Measurements from ENCODE around the gene DYRK1A. TPM values are rescaled to one million over a fixed set of nuclear protein-coding genes. Genes with fewer than 3 reads are reported as not detected.
A peak's percentile ranks its signal among the peaks of the same experiment; 100 is the strongest.
"Not testable (repeated sequence)": the region's sequence is repeated elsewhere in the genome, so short reads cannot be mapped to it uniquely, and the experiment has no call there.

Gene DYRK1A
- total RNA-seq, 2 experiments from 2014 or later, result 49.8 to 51.4 TPM

DNA sequence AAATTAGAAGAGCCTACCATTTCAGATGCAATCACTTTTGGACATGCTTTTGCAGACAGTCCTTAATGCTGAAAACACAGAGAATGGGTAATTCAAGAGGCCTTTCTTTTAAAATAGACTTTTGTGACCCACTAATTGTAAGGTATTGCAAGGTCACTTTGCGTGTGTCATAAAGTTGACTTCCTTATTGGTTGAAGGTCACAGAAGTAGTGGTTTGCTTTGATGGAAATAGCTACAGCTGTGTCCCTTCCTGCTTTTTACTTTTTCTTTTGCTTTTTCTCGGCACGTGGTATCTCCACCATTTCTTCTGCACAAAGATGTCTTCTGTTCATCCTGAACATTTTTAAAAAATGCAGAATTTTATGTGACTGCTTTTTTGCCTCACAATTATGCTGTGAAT, 146.8 kb downstream of the DYRK1A start:
- Mint-ChIP-seq H3K4me3 (no peak overlapping the region), H3K36me3 (ENCODE audit: low read depth) (peaks cover 45% of the 10 kb centered on the region), H3K4me1 (ENCODE audit: low read depth) (peaks cover 8% of the 10 kb centered on the region), H3K9me3 (no peaks in the 10 kb centered on the region), H3K27ac (no peak overlapping the region), H3K27me3 (ENCODE audit: low read depth) (no peaks in the 10 kb centered on the region)
- intact Hi-C loops (cut with micrococcal nuclease), result no loop called here
- CTCF ChIA-PET, result no interaction called here
- no peak for DNase-seq

DNA sequence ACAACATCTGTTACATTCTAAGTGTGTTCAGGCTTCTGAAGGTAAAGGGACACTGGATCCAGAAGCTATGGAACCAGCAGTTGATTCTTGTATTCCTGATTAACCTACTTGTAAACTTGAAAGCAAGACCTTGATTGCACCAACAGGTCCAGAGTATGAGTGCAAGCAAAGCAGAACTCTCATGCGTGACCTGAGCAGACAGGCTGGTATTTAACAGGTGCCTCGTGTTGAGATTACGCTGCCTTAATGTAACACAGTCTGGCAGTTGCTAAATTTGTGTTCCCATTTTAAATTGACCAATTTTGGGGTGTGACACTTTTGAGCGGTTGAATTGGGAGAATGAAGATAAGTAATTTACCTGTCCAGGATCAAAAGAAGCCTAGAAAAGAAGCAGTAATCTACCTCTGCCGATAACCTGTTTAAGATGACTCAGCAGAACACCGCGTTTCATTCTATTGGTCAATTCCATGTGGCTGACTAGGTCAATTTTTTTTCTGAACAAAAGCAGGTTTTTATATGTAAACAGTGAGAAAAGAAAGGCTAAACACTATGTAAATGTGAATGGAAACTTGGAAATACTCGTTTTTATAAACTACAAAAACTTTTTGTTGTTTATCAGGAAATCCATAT, 147.6 kb downstream of the DYRK1A start:
- H3K4me3 Mint-ChIP-seq, result no peak overlapping the region
- peak overlapping the region; percentile 73 for H3K27ac Mint-ChIP-seq
- H3K36me3 Mint-ChIP-seq (ENCODE audit: low read depth), result peaks cover 45% of the 10 kb centered on the region

DNA sequence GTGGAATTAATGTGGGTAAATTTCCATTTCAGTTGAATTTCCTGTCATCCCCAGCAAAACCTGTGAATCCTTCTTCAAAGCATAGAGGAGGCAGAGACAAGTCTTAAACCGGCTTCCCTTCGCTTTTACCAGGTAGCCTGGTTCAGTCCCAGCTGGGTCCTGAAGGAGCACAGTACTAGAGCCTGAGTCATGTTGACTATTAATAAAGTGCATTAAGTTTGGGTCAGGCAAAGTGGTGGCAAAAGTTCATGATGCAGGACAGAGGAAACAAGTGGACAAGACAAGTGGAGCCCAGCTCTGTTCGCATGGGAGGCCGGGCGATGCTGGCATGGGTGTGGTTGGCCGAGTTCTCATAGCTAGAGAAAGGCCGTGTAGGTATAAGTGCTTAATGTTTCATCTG, 150.4 kb downstream of the DYRK1A start:
- Mint-ChIP-seq H3K27me3 (ENCODE audit: low read depth) (no peaks in the 10 kb centered on the region), H3K4me3 (no peak overlapping the region), H3K27ac (peak overlapping the region; percentile 33), H3K36me3 (ENCODE audit: low read depth) (peaks cover 26% of the 10 kb centered on the region), H3K4me1 (ENCODE audit: low read depth) (peaks cover 4% of the 10 kb centered on the region), H3K9me3 (no peaks in the 10 kb centered on the region)
- CTCF ChIA-PET, result no interaction called here
- intact Hi-C loops (cut with micrococcal nuclease), result no loop called here
- DNase-seq, result no peak

More for the DNA sequence above, 147.6 kb downstream of the DYRK1A start:
- Mint-ChIP-seq H3K27me3 (ENCODE audit: low read depth) (no peaks in the 10 kb centered on the region), H3K4me1 (ENCODE audit: low read depth) (peaks cover 8% of the 10 kb centered on the region), H3K9me3 (no peaks in the 10 kb centered on the region)
- no peak for DNase-seq
- CTCF ChIA-PET, result no interaction called here
- intact Hi-C loops (cut with micrococcal nuclease), result no loop called here

DNA sequence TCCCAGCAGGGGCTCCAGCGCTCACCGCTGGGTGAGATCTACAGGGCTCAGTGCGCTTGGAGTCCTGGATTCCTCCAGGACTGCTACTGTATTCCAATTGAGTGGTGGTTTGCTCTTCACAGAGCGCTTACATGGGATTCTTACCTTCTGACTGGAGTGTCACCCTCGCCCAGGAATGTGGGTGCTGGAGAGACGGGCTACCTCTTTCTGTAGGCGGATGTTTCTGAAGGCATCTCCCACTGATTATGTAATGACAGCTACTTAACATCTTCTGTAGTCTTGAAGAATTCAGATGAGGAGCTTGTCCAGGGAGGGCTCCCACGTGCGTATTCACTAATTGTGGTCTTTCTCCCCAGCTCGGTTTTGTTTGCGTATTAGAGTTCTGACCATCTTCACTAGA, 154.2 kb downstream of the DYRK1A start:
- Mint-ChIP-seq H3K27me3 (ENCODE audit: low read depth) (no peaks in the 10 kb centered on the region), H3K36me3 (ENCODE audit: low read depth) (peaks cover 11% of the 10 kb centered on the region), H3K27ac (no peak overlapping the region), H3K9me3 (no peaks in the 10 kb centered on the region), H3K4me3 (no peak overlapping the region), H3K4me1 (ENCODE audit: low read depth) (no peaks in the 10 kb centered on the region)
- intact Hi-C loops (cut with micrococcal nuclease), result no loop called here
- CTCF ChIA-PET, result interaction anchor here (1.5 kb wide), 1 partner anchor 10 kb away, joined by 5 read pairs; no protein-coding TSS in a partner anchor
- no peak for DNase-seq

DNA sequence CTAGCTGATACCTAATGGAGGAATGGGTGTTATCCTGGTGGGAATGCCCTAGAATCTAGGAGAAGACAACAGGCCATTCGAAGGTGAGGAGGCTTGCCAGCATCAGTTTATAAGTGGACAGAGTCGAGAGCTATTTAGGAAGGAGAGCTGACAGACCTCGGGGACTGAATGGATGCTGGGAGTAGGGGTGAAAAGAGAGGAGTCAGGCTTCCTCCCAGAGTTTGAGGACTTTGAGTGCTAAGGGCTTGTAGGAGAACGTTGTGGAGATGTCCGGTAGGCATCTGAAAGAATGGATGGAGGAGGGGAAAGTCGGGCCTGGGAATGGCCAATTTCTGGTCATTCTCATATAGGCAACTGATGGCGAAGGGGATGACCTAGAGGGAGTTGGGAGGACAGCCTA, 155.1 kb downstream of the DYRK1A start:
- Mint-ChIP-seq H3K4me3 (no peak overlapping the region), H3K27ac (no peak overlapping the region), H3K4me1 (ENCODE audit: low read depth) (no peaks in the 10 kb centered on the region), H3K9me3 (no peaks in the 10 kb centered on the region), H3K36me3 (ENCODE audit: low read depth) (peaks cover 7% of the 10 kb centered on the region), H3K27me3 (ENCODE audit: low read depth) (no peaks in the 10 kb centered on the region)
- DNase-seq, result no peak
- CTCF ChIA-PET, result interaction anchor here (1.5 kb wide), 1 partner anchor 9 kb away, joined by 5 read pairs; no protein-coding TSS in a partner anchor
- intact Hi-C loops (cut with micrococcal nuclease), result no loop called here

DNA sequence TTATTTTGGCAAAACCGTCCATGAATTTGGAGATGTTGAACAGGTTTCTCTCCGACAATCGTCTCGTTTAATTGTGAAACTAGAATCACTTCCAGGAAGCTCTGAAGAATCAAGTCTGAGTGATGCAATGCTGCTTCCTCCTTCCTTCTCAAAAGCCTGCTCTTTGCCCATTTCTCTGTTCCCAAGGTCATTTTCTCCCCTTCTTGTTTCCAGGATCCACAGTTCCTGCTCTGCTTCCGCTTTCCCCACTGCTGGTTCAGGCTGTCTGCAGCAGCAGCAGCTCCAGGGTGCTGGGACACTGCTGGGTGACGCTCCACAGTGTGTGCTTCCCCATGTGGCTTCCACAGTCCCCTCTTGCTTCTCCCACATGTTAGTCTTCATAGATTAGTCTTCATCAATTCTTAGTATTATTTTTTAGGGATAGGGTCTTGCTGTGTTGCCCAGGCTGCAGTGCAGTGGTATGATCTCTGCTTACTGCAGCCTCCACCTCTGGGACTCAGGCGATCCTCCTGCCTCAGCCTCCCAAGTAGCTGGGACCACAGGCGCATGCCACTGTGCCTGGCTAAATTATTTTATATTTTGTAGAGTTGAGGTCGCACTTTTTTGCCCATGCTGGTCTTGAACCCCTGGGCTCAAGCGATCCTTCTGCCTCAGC, 156.2 kb downstream of the DYRK1A start:
- no peaks in the 10 kb centered on the region for H3K36me3 Mint-ChIP-seq (ENCODE audit: low read depth)
- DNase-seq, result no peak
- H3K27me3 Mint-ChIP-seq (ENCODE audit: low read depth), result no peaks in the 10 kb centered on the region
- H3K4me3 Mint-ChIP-seq, result no peak overlapping the region
- no peak overlapping the region for H3K27ac Mint-ChIP-seq
- H3K4me1 Mint-ChIP-seq (ENCODE audit: low read depth), result no peaks in the 10 kb centered on the region
- CTCF ChIA-PET, result no interaction called here
- H3K9me3 Mint-ChIP-seq, result no peaks in the 10 kb centered on the region
- intact Hi-C loops (cut with micrococcal nuclease), result no loop called here

DNA sequence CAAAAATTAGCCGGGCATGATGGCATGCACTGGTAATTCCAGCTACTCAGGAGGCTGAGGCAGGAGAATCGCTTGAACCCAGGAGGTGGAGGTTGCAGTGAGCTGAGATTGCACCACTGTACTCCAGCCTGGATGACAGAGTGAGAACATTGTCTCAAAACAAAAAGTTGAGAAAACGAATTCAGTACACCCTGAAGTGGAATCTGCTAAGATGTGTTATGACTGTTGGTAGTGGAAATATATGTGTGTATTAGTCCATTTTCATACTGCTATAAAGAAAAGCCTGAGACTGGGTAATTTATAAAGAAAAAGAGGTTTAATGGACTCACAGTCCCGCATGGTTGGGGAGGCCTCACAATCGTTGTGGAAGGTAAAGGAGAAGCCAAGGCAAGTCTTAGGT, 158.4 kb downstream of the DYRK1A start:
- H3K9me3 Mint-ChIP-seq; H3K27me3 Mint-ChIP-seq (ENCODE audit: low read depth); H3K27ac Mint-ChIP-seq; H3K36me3 Mint-ChIP-seq (ENCODE audit: low read depth); H3K4me1 Mint-ChIP-seq (ENCODE audit: low read depth); CTCF ChIA-PET; H3K4me3 Mint-ChIP-seq; DNase-seq; intact Hi-C loops (cut with micrococcal nuclease): not testable (repeated sequence)

DNA sequence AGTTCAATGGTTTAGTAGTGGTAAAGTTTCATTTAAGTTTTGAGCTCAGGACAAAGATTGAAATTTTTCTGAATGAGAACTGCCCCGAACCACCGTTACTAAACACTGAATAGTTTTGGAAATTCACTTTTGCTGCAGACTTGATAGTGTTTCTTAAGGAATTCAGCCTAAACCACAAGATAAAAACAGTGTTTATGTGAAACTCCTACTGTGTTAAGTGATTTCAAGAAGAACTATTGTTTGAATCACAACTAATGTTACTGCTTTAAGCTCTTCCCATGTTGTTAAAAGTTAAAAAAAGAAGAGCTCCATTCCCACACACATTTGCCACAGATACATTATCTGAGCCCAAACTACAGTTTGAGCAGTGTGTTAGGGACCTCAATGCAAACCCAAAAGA, 159.2 kb downstream of the DYRK1A start:
- H3K9me3 Mint-ChIP-seq, result no peaks in the 10 kb centered on the region
- H3K27me3 Mint-ChIP-seq (ENCODE audit: low read depth), result peaks cover 5% of the 10 kb centered on the region
- CTCF ChIA-PET, result no interaction called here

DNA sequence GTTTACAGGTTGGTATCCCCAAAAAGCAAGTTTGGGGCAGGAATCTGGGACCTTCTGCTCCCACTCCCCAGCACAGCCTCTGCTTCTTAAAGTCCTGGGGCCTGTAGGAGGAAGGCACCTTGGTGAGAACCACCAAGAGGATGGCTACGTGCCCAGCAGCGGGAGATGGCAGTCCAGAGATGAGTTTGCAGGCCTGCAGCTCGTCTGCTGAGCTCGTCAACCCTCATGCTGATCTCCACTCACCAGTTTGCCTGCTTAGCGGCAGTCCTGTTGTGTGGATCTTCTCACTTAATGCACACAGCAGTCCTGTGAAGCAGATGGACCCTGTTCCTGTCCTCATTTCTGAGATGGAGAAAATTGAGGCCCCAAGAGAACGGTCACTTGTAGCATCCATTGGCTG, 160.5 kb downstream of the DYRK1A start:
- Mint-ChIP-seq H3K9me3 (no peaks in the 10 kb centered on the region), H3K4me1 (ENCODE audit: low read depth) (no peaks in the 10 kb centered on the region), H3K27me3 (ENCODE audit: low read depth) (peaks cover 12% of the 10 kb centered on the region), H3K36me3 (ENCODE audit: low read depth) (no peaks in the 10 kb centered on the region), H3K4me3 (no peak overlapping the region), H3K27ac (no peak overlapping the region)
- intact Hi-C loops (cut with micrococcal nuclease), result no loop called here
- CTCF ChIA-PET, result no interaction called here
- DNase-seq, result no peak

More for the DNA sequence above, 159.2 kb downstream of the DYRK1A start:
- DNase-seq, result no peak
- Mint-ChIP-seq H3K4me3 (no peak overlapping the region), H3K36me3 (ENCODE audit: low read depth) (no peaks in the 10 kb centered on the region), H3K27ac (no peak overlapping the region), H3K4me1 (ENCODE audit: low read depth) (no peaks in the 10 kb centered on the region)
- intact Hi-C loops (cut with micrococcal nuclease), result no loop called here

DNA sequence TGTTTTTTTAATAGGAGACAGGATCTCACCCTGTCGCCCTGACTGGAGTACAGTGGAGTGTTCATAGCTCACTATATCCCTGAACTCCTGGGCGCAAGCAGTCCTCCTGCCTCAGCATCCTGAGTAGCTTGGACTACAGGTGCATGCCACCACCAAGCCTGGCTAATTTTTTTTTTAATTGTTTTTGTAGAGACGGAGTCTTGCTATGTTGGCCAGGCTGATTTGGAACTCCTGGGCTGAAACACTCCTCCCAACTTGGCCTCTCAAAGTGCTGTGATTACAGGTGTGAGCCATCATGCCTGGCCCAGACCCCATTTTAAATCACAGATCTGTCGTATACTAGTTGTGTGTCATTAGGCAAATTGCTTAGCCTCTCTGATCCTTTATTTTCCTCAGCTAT, 161.1 kb downstream of the DYRK1A start:
- no peak overlapping the region for H3K4me3 Mint-ChIP-seq
- no peaks in the 10 kb centered on the region for H3K4me1 Mint-ChIP-seq (ENCODE audit: low read depth)
- H3K27me3 Mint-ChIP-seq (ENCODE audit: low read depth), result peaks cover 14% of the 10 kb centered on the region
- no peak for DNase-seq
- CTCF ChIA-PET, result no interaction called here
- H3K27ac Mint-ChIP-seq, result no peak overlapping the region
- intact Hi-C loops (cut with micrococcal nuclease), result no loop called here
- H3K36me3 Mint-ChIP-seq (ENCODE audit: low read depth), result no peaks in the 10 kb centered on the region
- no peaks in the 10 kb centered on the region for H3K9me3 Mint-ChIP-seq

DNA sequence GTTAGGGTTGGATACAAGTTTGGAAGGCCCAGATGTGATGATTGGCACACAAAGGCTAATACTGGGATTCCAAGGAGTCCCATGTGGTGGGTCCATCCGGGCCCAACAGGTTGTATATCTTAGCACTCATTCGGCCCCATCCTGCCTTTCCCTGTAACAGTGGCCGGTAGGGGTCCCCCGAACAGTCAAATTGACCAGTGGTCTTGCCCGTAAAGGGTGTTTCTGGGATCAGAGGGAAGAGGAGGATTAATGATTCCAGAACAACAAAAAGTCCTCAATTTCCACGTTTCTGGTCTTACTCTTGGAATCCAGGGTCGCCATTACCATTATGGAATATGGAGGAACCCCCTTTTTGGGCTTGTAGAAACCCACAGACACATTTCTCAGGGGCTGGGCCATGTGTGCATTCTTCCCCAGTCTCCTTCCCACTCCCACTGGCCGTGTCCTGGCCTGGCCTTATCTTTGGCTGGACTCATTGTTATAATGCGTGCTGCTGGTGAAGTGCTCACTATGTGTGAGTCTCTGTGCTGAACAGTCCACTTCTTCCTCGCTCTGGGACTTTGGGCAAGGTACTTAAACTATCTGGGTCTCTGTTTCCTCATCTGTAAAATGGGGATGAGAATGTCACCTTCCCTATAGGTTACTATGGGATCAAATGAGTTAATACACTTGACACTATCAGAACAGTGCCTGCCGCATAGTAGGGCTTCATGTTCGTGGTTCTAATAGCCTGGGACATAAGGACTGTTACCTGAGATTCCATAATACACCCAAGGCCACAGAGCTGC, 161.8 kb downstream of the DYRK1A start:
- DNase-seq, result no peak
- Mint-ChIP-seq H3K4me3 (no peak overlapping the region), H3K4me1 (ENCODE audit: low read depth) (no peaks in the 10 kb centered on the region), H3K36me3 (ENCODE audit: low read depth) (no peaks in the 10 kb centered on the region), H3K27me3 (ENCODE audit: low read depth) (peaks cover 14% of the 10 kb centered on the region), H3K27ac (no peak overlapping the region), H3K9me3 (no peaks in the 10 kb centered on the region)
- CTCF ChIA-PET, result no interaction called here
- intact Hi-C loops (cut with micrococcal nuclease), result no loop called here

DNA sequence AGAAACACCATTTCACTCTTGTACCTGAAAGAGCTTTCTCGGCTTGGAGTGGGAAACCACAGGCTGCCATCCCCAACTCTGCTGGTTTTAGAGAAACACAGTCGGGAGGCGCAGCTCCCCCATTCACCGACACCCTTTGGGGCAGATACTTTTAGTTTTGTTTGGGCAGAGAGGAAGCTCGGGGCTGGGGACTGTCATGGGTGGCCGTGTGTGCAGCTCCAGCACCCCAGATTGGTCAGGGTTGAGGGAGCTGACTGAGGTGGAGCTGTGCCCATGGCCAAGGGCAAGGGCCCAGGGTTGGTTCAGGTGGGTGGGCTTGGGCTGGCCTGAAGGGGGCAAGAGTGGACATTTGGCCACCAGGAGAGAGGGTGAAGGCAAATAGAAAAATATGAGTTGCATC, 163.1 kb downstream of the DYRK1A start:
- Mint-ChIP-seq H3K36me3 (ENCODE audit: low read depth) (no peaks in the 10 kb centered on the region), H3K27me3 (ENCODE audit: low read depth) (peaks cover 23% of the 10 kb centered on the region), H3K27ac (no peak overlapping the region), H3K4me1 (ENCODE audit: low read depth) (no peaks in the 10 kb centered on the region), H3K9me3 (no peaks in the 10 kb centered on the region), H3K4me3 (no peak overlapping the region)
- DNase-seq, result no peak
- intact Hi-C loops (cut with micrococcal nuclease), result no loop called here
- CTCF ChIA-PET, result interaction anchor here (1.0 kb wide), 1 partner anchor 8 kb away, joined by 3 read pairs; no protein-coding TSS in a partner anchor

Measured in activated naive CD4-positive, alpha-beta T cell treated with anti-CD3 and anti-CD28 coated beads for 36 hours (primary cell).